B cell (primary cell): ENCODE results near the gene SLC24A4. TPM values are rescaled to one million over a fixed set of nuclear protein-coding genes. Genes with fewer than 3 reads are reported as not detected.

Experiments
- ATAC-seq: fragments of 200-7000 bp; cut with Tn5 transposase; one replicate; pipeline ENCODE4 v1.10.0; 2021; ENCODE audit warnings: low read depth, mild to moderate bottlenecking, moderate number of reproducible peaks, moderate library complexity
- CTCF ChIA-PET: fragments of 350-600 bp; sonication (Branson Sonifier 250); formaldehyde crosslinking; loops from one replicate; lab custom pipeline; 2021; ENCODE audit warnings: antibody characterized with exemption, inconsistent platforms; lab: Charles Lee
- POLR2A ChIA-PET: fragments of 350-600 bp; sonication (Branson Sonifier 250); formaldehyde crosslinking; loops from one replicate; lab custom pipeline; 2021; ENCODE audit warnings: antibody characterized with exemption; lab: Charles Lee
- DNase-seq: peaks from one replicate; pipeline ENCODE4 v3.0.0; 2013
- H2AFZ ChIP-seq: 2 replicates; pipeline ENCODE4 v1.6.1; 2012; ENCODE audit warnings: mild to moderate bottlenecking, low read depth, low read length; ENCODE audit not compliant: insufficient read depth, poor library complexity, severe bottlenecking
- H3K27ac ChIP-seq, 2 donors: 1 replicate in 1 of 2; 2 replicates in 1 of 2; pipeline ENCODE4 v1.5.1; 2012 to 2013; ENCODE audit warnings: low read length in 2 of 2, mild to moderate bottlenecking in 2 of 2, moderate library complexity in 1 of 2
- H3K27me3 ChIP-seq, 4 experiments: fragments of 200-600 bp in 1 of 4; sonication (generic) in 1 of 4; replicated peaks in 1 of 4; 1 replicate in 2 of 4; 2 replicates in 2 of 4; pipeline versions ENCODE4 v1.6.1 to v1.7.0; 2013 to 2016; ENCODE audit warnings: low read length in 3 of 4, mild to moderate bottlenecking in 2 of 4, mixed read lengths in 1 of 4, moderate library complexity in 1 of 4; ENCODE audit not compliant: insufficient read depth in 4 of 4, control insufficient read depth in 3 of 4; ENCODE audit errors: control extremely low read depth in 1 of 4
- H3K36me3 ChIP-seq, 2 experiments: replicated peaks in 1 of 2; 1 replicate in 1 of 2; 2 replicates in 1 of 2; pipeline versions ENCODE4 v1.6.1 to v1.7.1; 2013; ENCODE audit warnings: low read length in 1 of 2; ENCODE audit not compliant: insufficient read depth in 2 of 2, control insufficient read depth in 1 of 2; ENCODE audit errors: control extremely low read depth in 1 of 2, extremely low read depth in 1 of 2
- H3K4me1 ChIP-seq, 2 donors: fragments of 200-600 bp in 1 of 2; sonication (generic) in 1 of 2; 1 replicate in 1 of 2; 2 replicates in 1 of 2; pipeline versions ENCODE4 v1.5.1 to v1.6.1; 2013 to 2017; ENCODE audit warnings: low read length in 2 of 2; ENCODE audit not compliant: control insufficient read depth in 2 of 2, insufficient read depth in 2 of 2
- H3K4me2 ChIP-seq: replicated peaks from 2 replicates; pipeline ENCODE3; 2012; ENCODE audit warnings: mild to moderate bottlenecking, low read depth, low read length; ENCODE audit not compliant: poor library complexity, severe bottlenecking
- H3K4me3 ChIP-seq, 5 experiments: fragments of 200-600 bp in 1 of 5; sonication (generic) in 1 of 5; 1 replicate in 3 of 5; 2 replicates in 2 of 5; pipeline versions ENCODE4 v1.5.1 to v1.7.0; 2011 to 2016; ENCODE audit warnings: low read length in 4 of 5, mild to moderate bottlenecking in 4 of 5, low read depth in 2 of 5, control low read depth in 1 of 5, moderate library complexity in 1 of 5; ENCODE audit not compliant: insufficient read depth in 1 of 5; ENCODE audit errors: control extremely low read depth in 1 of 5, extremely low read depth in 1 of 5
- H3K79me2 ChIP-seq: fragments of 200-600 bp; sonication (generic); one replicate; pipeline ENCODE4 v1.6.0; 2016; ENCODE audit warnings: low read length; ENCODE audit not compliant: control insufficient read depth, insufficient read depth
- H3K9ac ChIP-seq: fragments of 200-600 bp; sonication (generic); 2 replicates; pipeline ENCODE4 v1.6.1; 2017; ENCODE audit warnings: mild to moderate bottlenecking, low read length, moderate library complexity
- H3K9me3 ChIP-seq, 3 donors: one replicate each; pipeline versions ENCODE4 v1.6.1 to v1.7.1; 2013; ENCODE audit warnings: low read length in 2 of 3; ENCODE audit not compliant: control insufficient read depth in 2 of 3, insufficient read depth in 1 of 3; ENCODE audit errors: control extremely low read depth in 1 of 3
- H4K20me1 ChIP-seq: 2 replicates; pipeline ENCODE4 v1.6.0; 2012; ENCODE audit warnings: mild to moderate bottlenecking, low read length; ENCODE audit not compliant: insufficient read depth, control insufficient read depth, poor library complexity, severe bottlenecking
- H3K27ac Mint-ChIP-seq: one replicate; pipeline ENCODE4 v1.8.0; 2021; ENCODE audit warnings: mixed read lengths
- H3K27me3 Mint-ChIP-seq: one replicate; pipeline ENCODE4 v1.8.0; 2021; ENCODE audit warnings: mixed read lengths
- H3K4me1 Mint-ChIP-seq: one replicate; pipeline ENCODE4 v1.8.0; 2021; ENCODE audit warnings: mixed read lengths
- H3K4me3 Mint-ChIP-seq: one replicate; pipeline ENCODE4 v1.8.0; 2021; ENCODE audit warnings: mixed read lengths
- H3K9me3 Mint-ChIP-seq: one replicate; pipeline ENCODE4 v1.8.0; 2022; ENCODE audit warnings: mixed read lengths; ENCODE audit not compliant: insufficient read depth
- EZH2 ChIP-seq: IDR thresholded peaks from 2 replicates; pipeline ENCODE4 v1.6.1; 2012; ENCODE audit warnings: borderline replicate concordance, low read depth, mild to moderate bottlenecking, moderate library complexity, low read length; ENCODE audit not compliant: insufficient read depth, poor library complexity, severe bottlenecking
- WGBS: methylation state at CpG from one replicate; pipeline ENCODE4 v1.1.5; 2013; ENCODE audit warnings: missing lambda C conversion rate; ENCODE audit not compliant: insufficient coverage; 5-methylcytosine and 5-hydroxymethylcytosine counted together
- intact Hi-C: fragments of 100-400 bp; cut with micrococcal nuclease; formaldehyde crosslinking; loops from one replicate; pipeline ENCODE4 v1.10.0; 2022
- polyA plus RNA-seq: library from polyadenylated mRNA; depleted of rRNA; stranded (reverse); fragments of >200 nt; gene quantifications from 2 replicates; pipeline ENCODE4 v1.2.3, GENCODE V29; 2012
- total RNA-seq, 2 donors: library from RNA; stranded (reverse); fragments of 120-200 nt in 1 of 2; gene quantifications; 1 replicate in 1 of 2; 2 replicates in 1 of 2; pipeline versions ENCODE4 v1.2.3 to v1.2.4, GENCODE V29; 2013 to 2022
- TF ChIP-seq, protein P1 (sequence below): fragments of 200-600 bp; IDR thresholded peaks from one replicate; pipeline ENCODE4 v1.8.0; 2022; ENCODE audit warnings: antibody characterized with exemption, mild to moderate bottlenecking

Gene SLC24A4
- total and polyA plus RNA-seq, 2 donors (not counting 1 experiment from before 2014, with no cell fraction given), result 0.19 TPM; not detected in 1

DNA sequence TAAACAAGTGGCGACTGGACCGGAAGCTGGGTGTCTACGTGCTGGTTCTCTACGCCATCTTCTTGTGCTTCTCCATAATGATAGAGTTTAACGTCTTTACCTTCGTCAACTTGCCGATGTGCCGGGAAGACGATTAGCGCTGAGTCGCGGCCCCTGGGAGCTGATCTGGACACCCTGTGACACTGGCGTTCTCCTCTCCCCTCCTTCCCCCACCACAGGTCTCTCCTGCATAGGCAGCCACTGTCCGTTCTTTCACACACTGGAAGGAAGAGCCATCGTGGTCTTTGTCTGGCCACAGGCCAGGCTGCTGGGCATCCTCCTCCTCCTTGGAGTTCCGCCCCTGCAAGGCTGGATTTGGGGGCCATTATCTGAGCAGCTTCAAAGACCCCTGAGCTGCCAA, 170.5 kb downstream of the SLC24A4 start:
- no peak overlapping the region for H3K27ac ChIP-seq
- no peak overlapping the region for H2AFZ ChIP-seq
- POLR2A ChIA-PET, result no interaction called here
- H3K27me3 ChIP-seq, result no peaks in the 10 kb centered on the region
- no peak overlapping the region for H3K27ac Mint-ChIP-seq
- H3K4me1 Mint-ChIP-seq, result peaks cover 8% of the 10 kb centered on the region
- DNase-seq, result no peak
- H3K36me3 ChIP-seq, result no peaks in the 10 kb centered on the region
- H3K4me3 Mint-ChIP-seq, result no peak overlapping the region
- no peaks in the 10 kb centered on the region for H3K9me3 Mint-ChIP-seq
- TF ChIP-seq EZH2, result no peak
- no peaks in the 10 kb centered on the region for H3K9me3 ChIP-seq
- no peak overlapping the region for H3K4me2 ChIP-seq
- no peaks in the 10 kb centered on the region for H3K79me2 ChIP-seq
- H3K27me3 Mint-ChIP-seq, result peaks cover 7% of the 10 kb centered on the region
- no peak overlapping the region for H3K4me3 ChIP-seq
- no peaks in the 10 kb centered on the region for H4K20me1 ChIP-seq
- CTCF ChIA-PET, result no interaction called here
- H3K9ac ChIP-seq, result no peak overlapping the region
- ATAC-seq, result no peak
- H3K4me1 ChIP-seq, result peaks cover 0 to 4% of the 10 kb centered on the region in 2 donors
- WGBS, result 94% methylated on average over 16 of the region's 16 CpGs
- intact Hi-C loops, result no loop called here

DNA sequence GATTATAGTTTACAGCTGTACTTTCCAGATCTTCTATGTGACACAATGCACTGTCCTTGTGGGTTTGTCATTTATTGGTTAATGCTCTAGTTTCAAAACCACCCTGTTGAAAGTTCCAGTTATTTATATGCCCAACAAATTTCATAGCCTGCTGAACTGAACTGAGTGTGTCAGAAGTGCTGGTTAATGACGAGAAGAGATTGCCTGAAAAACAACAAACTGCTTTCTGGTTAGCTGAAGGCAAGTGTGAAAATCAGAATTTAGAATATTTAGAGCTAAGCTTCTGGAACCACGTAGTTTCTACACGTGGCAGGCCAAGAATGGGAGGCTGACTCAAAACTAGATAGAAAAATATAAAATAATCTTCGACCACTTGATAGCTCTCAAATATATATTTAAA, 171.5 kb downstream of the SLC24A4 start:
- intact Hi-C loops, result no loop called here
- peaks cover 0 to 4% of the 10 kb centered on the region in 2 donors for H3K4me1 ChIP-seq
- POLR2A ChIA-PET, result no interaction called here
- peaks cover 7% of the 10 kb centered on the region for H3K27me3 Mint-ChIP-seq
- H3K27ac Mint-ChIP-seq, result no peak overlapping the region
- CTCF ChIA-PET, result no interaction called here
- H3K27me3 ChIP-seq, result no peaks in the 10 kb centered on the region
- ATAC-seq, result no peak
- no peak overlapping the region for H2AFZ ChIP-seq
- no peaks in the 10 kb centered on the region for H3K79me2 ChIP-seq
- H3K4me2 ChIP-seq, result no peak overlapping the region
- no peak overlapping the region for H3K4me3 Mint-ChIP-seq
- H3K9me3 Mint-ChIP-seq, result no peaks in the 10 kb centered on the region
- TF ChIP-seq, protein P1, sequence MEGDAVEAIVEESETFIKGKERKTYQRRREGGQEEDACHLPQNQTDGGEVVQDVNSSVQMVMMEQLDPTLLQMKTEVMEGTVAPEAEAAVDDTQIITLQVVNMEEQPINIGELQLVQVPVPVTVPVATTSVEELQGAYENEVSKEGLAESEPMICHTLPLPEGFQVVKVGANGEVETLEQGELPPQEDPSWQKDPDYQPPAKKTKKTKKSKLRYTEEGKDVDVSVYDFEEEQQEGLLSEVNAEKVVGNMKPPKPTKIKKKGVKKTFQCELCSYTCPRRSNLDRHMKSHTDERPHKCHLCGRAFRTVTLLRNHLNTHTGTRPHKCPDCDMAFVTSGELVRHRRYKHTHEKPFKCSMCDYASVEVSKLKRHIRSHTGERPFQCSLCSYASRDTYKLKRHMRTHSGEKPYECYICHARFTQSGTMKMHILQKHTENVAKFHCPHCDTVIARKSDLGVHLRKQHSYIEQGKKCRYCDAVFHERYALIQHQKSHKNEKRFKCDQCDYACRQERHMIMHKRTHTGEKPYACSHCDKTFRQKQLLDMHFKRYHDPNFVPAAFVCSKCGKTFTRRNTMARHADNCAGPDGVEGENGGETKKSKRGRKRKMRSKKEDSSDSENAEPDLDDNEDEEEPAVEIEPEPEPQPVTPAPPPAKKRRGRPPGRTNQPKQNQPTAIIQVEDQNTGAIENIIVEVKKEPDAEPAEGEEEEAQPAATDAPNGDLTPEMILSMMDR, result no peak
- no peak for TF ChIP-seq EZH2
- no peaks in the 10 kb centered on the region for H3K36me3 ChIP-seq
- peaks cover 4% of the 10 kb centered on the region for H3K4me1 Mint-ChIP-seq
- DNase-seq, result no peak
- H3K9ac ChIP-seq, result no peak overlapping the region
- no peaks in the 10 kb centered on the region for H4K20me1 ChIP-seq
- H3K9me3 ChIP-seq, result no peaks in the 10 kb centered on the region
- H3K4me3 ChIP-seq, result no peak overlapping the region
- WGBS, result 100% methylated on average over 1 of the region's 4 CpGs
- H3K27ac ChIP-seq, result no peak overlapping the region
